Fibroblast of mammary gland (primary cell): Measurements from ENCODE around the gene PPP1R13B.

Experiments
- DNase-seq: peaks from one replicate; pipeline ENCODE4 v3.0.0-alpha.2; 2010; ENCODE audit warnings: low read depth
- H3K4me3 ChIP-seq: 2 replicates; pipeline ENCODE4 v1.5.1; 2011; ENCODE audit warnings: low read depth, mild to moderate bottlenecking, low read length, moderate library complexity; ENCODE audit not compliant: control insufficient read depth
- TF ChIP-seq, protein P1 (sequence below): conservative IDR thresholded peaks from 2 replicates; pipeline ENCODE4 v1.5.1; 2011; ENCODE audit warnings: low read depth, low read length, inconsistent platforms; ENCODE audit not compliant: control insufficient read depth, insufficient read depth

Gene PPP1R13B

DNA sequence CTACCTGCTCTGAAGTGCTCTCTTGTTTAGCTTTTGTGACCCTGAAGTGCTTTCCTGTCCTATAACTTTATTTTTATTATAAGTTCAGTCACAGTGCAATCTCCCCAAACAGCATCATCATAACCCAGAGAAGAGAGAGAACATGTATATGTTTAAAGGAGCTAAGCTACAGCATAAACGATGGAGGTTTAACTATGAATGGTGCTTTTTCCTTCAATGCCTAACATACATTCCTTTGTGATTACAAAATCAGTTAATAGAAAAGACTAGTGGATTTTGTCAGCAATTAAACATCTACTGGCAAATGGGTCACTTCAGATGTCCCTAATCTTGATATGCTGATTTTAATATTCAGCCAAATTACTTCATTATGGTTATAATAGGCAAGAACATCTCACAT is 85.3 kb downstream of the PPP1R13B start:
- TF ChIP-seq, protein P1, sequence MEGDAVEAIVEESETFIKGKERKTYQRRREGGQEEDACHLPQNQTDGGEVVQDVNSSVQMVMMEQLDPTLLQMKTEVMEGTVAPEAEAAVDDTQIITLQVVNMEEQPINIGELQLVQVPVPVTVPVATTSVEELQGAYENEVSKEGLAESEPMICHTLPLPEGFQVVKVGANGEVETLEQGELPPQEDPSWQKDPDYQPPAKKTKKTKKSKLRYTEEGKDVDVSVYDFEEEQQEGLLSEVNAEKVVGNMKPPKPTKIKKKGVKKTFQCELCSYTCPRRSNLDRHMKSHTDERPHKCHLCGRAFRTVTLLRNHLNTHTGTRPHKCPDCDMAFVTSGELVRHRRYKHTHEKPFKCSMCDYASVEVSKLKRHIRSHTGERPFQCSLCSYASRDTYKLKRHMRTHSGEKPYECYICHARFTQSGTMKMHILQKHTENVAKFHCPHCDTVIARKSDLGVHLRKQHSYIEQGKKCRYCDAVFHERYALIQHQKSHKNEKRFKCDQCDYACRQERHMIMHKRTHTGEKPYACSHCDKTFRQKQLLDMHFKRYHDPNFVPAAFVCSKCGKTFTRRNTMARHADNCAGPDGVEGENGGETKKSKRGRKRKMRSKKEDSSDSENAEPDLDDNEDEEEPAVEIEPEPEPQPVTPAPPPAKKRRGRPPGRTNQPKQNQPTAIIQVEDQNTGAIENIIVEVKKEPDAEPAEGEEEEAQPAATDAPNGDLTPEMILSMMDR: no peak
- no peak overlapping the region for H3K4me3 ChIP-seq
- DNase-seq: no peak

DNA sequence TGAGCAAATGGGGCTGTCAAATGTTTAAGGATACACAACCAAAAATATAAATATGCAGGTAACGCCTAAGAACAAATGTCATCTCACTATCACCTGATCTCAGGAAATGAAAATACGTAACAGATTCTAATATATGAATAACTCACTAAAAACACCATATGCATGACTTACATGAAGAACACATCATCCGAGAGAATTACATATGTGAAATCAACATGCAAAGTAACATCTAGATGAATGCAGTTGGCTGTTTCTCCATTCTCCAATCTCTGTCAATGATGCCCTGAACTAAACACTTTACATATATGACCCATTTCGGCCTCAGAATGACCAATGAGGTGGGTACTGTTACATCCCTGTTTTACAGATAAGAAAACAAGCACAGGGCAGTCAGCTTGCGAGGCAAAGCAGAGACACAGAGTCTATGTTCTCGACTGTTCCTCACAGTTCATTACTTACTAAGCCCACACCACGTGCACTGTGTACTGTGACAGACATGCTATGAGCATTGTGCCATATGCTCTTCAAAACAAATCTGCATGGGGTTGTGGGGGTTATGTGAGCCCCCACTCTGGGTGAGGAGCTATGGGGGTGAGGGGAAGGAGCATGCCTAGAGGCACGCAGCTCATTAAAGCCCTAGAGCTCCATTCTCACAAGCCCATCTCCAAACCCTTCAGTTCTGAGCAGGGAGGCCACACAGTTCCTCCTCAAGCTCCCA is 89.2 kb downstream of the PPP1R13B start:
- TF ChIP-seq, protein P1: no peak
- no peak overlapping the region for H3K4me3 ChIP-seq
- DNase-seq: no peak

DNA sequence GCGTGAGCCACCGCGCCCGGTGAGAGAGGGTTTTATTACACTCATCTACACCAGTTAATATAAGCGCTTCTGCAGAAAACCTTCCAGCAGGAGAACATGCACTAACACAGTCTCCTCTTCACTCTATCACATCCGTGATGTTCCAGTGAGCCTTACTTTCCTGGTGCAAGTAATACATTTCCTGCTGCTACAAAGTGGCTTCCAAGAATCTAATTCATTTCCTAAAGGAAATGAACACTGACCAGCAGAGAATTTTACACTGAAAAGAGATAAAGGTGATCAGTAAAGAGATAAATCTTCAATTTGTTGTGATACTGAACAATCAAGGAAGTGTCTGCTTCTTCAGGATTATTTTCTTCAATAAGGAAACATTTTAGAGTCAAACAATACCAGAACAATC is 92.3 kb downstream of the PPP1R13B start:
- H3K4me3 ChIP-seq: no peak overlapping the region
- TF ChIP-seq, protein P1: no peak
- no peak for DNase-seq

DNA sequence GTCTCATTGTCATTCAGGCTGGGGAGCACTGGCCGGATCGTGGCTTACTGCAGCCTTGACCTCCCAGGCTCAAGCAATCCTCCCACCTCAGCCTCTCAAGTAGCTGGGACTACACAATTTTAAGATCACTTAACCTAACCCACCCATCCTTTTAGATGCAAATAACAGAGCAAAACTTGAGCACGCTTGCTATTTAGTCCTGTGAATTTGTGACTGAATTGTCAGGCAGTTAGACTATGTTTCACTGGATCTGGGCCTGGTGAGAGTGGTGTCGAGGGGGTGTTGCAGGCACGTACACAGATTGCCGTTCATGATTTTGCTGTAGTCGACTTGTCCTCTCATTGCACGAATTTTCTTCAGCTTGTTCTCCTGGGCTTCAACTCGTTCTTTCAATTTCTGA is 93.6 kb downstream of the PPP1R13B start:
- H3K4me3 ChIP-seq: no peak overlapping the region
- DNase-seq: no peak
- TF ChIP-seq, protein P1: no peak

DNA sequence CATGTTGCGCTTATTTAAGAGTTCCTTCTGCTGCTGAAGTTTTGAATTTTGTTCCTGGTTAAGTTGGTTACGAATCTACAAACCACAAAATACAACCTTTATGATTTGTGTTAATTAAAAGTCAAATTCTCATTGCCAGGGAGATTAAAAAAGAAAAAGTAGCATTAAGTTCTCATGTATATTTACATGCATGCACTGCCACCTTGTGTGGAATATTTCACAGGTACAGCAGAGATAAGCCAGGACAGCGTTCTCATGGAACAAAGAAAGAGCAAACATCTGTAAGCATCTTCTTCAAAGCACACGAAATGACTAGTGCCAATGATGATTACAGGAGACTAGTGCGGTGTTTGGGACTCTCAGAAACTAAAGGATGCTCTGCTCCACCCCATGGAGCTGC is 97.5 kb downstream of the PPP1R13B start:
- TF ChIP-seq, protein P1: no peak
- no peak overlapping the region for H3K4me3 ChIP-seq
- DNase-seq: no peak

DNA sequence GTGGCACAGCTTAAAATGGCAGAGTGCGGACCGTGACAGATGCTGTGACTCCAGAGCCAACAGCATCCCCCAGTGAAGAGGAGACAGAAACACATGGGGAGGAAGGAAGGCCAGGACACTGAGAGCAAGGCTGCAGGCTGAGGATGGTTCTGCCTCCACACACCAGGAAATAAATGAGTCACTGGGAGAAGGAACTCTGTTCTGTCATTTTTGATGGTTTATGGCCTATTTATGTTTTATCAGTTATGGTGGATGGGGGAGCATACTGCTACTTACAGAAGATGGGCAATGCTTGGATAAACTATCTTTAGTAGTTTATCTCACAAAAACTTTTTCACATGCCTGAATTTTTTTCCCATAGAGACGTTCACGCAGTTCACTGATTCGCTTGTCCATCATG is 97.9 kb downstream of the PPP1R13B start:
- H3K4me3 ChIP-seq: no peak overlapping the region
- TF ChIP-seq, protein P1: no peak
- DNase-seq: no peak

DNA sequence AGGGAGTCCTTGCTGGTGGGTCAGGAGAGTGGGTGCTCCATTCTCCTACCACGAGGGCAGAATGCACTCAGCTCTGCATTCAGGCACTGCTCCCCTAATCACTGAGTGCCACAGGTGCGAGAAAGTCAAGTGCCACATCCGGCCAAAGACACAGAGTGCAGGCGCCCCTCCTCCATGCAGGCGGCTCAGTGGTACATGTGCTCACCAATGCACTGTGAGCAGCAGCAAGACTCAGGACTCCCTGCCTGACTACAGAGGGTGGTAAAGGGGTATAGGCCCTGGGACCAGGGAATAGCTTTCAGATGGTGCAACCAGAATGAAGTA is 98.9 kb downstream of the PPP1R13B start:
- DNase-seq: no peak
- H3K4me3 ChIP-seq: no peak overlapping the region
- TF ChIP-seq, protein P1: no peak
